ENCODE measurements around the gene AHCYL2. TPM values are rescaled to one million over a fixed set of nuclear protein-coding genes. Genes with fewer than 3 reads are reported as not detected.

The AHCYL2 gene
- total RNA-seq, 1 experiment from 2014 or later, result 20.2 TPM

DNA sequence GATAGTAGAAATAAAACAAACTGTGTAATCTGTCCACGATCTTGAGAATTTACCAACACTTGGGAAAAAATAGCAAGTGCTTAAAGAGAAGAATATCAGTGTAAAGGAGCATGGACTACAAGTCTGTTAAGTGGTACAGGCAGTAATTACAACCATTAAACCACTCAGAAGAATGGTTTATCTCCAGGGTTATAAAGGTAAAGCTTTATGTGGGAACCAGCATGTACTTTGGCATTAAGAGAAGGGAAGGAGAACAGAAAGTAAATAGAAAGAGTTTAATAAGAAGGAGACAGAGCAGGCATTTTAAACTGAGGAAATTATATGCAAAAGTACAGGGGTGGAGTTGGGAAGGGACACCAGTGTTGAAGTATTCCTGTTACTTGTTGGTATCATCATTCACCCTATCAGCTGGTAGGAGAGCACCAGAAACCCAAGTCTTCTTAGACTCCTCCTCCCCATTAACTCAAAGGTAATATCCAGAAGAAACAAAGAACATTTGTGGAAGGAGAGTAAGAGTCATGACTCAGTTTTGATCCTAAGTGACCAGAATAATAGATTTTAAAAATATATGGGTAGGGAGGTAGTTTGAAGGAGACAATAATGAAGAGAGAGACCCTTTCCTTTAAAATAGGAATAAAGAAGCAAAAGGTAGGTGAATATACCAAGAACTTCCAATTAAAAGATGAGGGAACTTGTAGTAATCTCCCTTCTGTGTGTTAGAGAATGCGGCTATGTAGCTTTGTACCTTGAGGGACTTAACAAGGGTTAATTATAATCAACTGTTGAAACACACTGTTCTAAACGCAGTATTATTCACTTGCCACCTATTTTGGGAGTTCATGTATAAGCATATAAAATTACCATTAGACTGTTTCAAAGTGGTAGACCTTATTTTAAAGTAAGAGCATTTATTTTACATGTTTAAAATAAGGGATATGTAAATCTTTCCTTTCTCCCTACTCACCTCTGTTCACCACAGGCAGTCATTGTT, 117.3 kb downstream of the AHCYL2 start:
- intact Hi-C loops (cut with micrococcal nuclease; ENCODE audit: unreplicated experiment), result no loop called here
- in situ Hi-C loops (cut with HindIII; ENCODE audit: low pct_unique_long_range_greater_than_20kb, low sequenced_read_pairs), result no loop called here
- DNase-seq (ENCODE audit: low read depth, low spot score) (no peak), ATAC-seq (no peak)
- H3K4me3 ChIP-seq (ENCODE audit: low read depth in 2 of 2, low read length in 2 of 2), result no peak overlapping the region
- H3K36me3 ChIP-seq (ENCODE audit: control insufficient read depth, insufficient read depth, low read length), result no peaks in the 10 kb centered on the region
- ChIA-PET POLR2A (no interaction called here), CTCF (interaction anchor here (0.5 to 1.2 kb wide), 11 partner anchors 9 to 259 kb away, joined by 3 to 19 read pairs (median 4); no protein-coding TSS in a partner anchor)
- no peaks in the 10 kb centered on the region for H3K4me1 ChIP-seq (ENCODE audit: control insufficient read depth, insufficient read depth, low read length)
- BruUV-seq (replicated peaks), result no TSS peak
- H3K9me3 ChIP-seq (ENCODE audit: control insufficient read depth, insufficient read depth, low read depth, low read length), result no peaks in the 10 kb centered on the region
- TF ChIP-seq, protein P1, sequence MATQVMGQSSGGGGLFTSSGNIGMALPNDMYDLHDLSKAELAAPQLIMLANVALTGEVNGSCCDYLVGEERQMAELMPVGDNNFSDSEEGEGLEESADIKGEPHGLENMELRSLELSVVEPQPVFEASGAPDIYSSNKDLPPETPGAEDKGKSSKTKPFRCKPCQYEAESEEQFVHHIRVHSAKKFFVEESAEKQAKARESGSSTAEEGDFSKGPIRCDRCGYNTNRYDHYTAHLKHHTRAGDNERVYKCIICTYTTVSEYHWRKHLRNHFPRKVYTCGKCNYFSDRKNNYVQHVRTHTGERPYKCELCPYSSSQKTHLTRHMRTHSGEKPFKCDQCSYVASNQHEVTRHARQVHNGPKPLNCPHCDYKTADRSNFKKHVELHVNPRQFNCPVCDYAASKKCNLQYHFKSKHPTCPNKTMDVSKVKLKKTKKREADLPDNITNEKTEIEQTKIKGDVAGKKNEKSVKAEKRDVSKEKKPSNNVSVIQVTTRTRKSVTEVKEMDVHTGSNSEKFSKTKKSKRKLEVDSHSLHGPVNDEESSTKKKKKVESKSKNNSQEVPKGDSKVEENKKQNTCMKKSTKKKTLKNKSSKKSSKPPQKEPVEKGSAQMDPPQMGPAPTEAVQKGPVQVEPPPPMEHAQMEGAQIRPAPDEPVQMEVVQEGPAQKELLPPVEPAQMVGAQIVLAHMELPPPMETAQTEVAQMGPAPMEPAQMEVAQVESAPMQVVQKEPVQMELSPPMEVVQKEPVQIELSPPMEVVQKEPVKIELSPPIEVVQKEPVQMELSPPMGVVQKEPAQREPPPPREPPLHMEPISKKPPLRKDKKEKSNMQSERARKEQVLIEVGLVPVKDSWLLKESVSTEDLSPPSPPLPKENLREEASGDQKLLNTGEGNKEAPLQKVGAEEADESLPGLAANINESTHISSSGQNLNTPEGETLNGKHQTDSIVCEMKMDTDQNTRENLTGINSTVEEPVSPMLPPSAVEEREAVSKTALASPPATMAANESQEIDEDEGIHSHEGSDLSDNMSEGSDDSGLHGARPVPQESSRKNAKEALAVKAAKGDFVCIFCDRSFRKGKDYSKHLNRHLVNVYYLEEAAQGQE (IDR thresholded peaks at IDR 0.05; ENCODE audit: insufficient read depth in 1 of 2, low read depth in 2 of 2, low read length in 1 of 2), result no peak
- TF ChIP-seq, protein P2, sequence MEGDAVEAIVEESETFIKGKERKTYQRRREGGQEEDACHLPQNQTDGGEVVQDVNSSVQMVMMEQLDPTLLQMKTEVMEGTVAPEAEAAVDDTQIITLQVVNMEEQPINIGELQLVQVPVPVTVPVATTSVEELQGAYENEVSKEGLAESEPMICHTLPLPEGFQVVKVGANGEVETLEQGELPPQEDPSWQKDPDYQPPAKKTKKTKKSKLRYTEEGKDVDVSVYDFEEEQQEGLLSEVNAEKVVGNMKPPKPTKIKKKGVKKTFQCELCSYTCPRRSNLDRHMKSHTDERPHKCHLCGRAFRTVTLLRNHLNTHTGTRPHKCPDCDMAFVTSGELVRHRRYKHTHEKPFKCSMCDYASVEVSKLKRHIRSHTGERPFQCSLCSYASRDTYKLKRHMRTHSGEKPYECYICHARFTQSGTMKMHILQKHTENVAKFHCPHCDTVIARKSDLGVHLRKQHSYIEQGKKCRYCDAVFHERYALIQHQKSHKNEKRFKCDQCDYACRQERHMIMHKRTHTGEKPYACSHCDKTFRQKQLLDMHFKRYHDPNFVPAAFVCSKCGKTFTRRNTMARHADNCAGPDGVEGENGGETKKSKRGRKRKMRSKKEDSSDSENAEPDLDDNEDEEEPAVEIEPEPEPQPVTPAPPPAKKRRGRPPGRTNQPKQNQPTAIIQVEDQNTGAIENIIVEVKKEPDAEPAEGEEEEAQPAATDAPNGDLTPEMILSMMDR (IDR thresholded peaks at IDR 0.05), result no peak
- no peak for TF ChIP-seq SIN3A (IDR thresholded peaks at IDR 0.05; ENCODE audit: borderline replicate concordance, insufficient read depth, low read depth, low read length)
- no peak for TF ChIP-seq TCF7L2 (IDR thresholded peaks at IDR 0.05; ENCODE audit: low read depth, low read length)
- no peak for TF ChIP-seq POLR2AphosphoS5 (IDR thresholded peaks at IDR 0.05; ENCODE audit: low read depth, low read length)
- no peak overlapping the region for H3K27ac ChIP-seq (ENCODE audit: low read length)
- no peaks in the 10 kb centered on the region for H3K27me3 ChIP-seq (ENCODE audit: control insufficient read depth, insufficient read depth, low read length)

DNA sequence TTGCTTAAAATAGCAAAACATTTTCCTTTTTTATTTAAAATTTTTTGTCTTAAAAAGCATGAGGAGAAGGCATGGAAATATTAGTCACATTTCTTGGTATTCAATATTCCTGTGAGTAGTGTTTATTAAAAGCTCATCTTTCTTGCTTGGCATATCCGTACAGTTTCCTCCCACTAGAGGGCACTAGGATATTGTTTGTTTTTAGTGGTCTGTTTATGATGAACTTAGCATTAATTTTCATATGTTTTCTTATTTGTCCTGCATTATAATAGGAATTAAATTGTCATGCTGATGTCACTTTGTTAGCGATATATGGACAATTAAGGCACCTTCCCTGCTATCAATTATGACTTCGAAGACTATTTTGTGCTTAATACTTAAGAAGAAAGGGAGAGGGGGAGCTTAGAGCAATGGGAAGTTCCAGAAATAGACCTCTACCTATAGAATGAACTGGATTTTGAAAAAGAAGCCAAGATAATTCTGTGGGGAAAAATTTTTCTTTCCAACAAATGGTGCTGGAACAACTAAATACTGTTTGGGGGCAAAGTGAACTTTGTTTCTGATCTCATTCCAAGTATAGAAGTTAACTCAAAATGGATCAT, 118.4 kb downstream of the AHCYL2 start:
- TF ChIP-seq, protein P1 (IDR thresholded peaks at IDR 0.05; ENCODE audit: insufficient read depth in 1 of 2, low read depth in 2 of 2, low read length in 1 of 2), result no peak
- no peak for TF ChIP-seq POLR2AphosphoS5 (IDR thresholded peaks at IDR 0.05; ENCODE audit: low read depth, low read length)
- no peak for TF ChIP-seq TCF7L2 (IDR thresholded peaks at IDR 0.05; ENCODE audit: low read depth, low read length)
- TF ChIP-seq, protein P2 (IDR thresholded peaks at IDR 0.05), result peak; percentile 76; the same call in 1 of the 2 replicates
- TF ChIP-seq SIN3A (IDR thresholded peaks at IDR 0.05; ENCODE audit: borderline replicate concordance, insufficient read depth, low read depth, low read length), result no peak
- Histone ChIP-seq H3K27ac (ENCODE audit: low read length) (no peak overlapping the region), H3K4me1 (ENCODE audit: control insufficient read depth, insufficient read depth, low read length) (no peaks in the 10 kb centered on the region), H3K9me3 (ENCODE audit: control insufficient read depth, insufficient read depth, low read depth, low read length) (no peaks in the 10 kb centered on the region), H3K36me3 (ENCODE audit: control insufficient read depth, insufficient read depth, low read length) (no peaks in the 10 kb centered on the region), H3K4me3 (ENCODE audit: low read depth in 2 of 2, low read length in 2 of 2) (no peak overlapping the region), H3K27me3 (ENCODE audit: control insufficient read depth, insufficient read depth, low read length) (no peaks in the 10 kb centered on the region)
- ChIA-PET CTCF (interaction anchor here (0.5 to 1.2 kb wide), 10 partner anchors 11 to 258 kb away, joined by 3 to 19 read pairs (median 4); no protein-coding TSS in a partner anchor), POLR2A (interaction anchor here (0.5 kb wide), 1 partner anchor 118 kb away, joined by 3 read pairs; the partner anchor contains the start of gene AHCYL2)
- intact Hi-C loops (cut with micrococcal nuclease; ENCODE audit: unreplicated experiment) (no loop called here), in situ Hi-C loops (cut with HindIII; ENCODE audit: low pct_unique_long_range_greater_than_20kb, low sequenced_read_pairs) (no loop called here)
- ATAC-seq (peak; percentile 80), DNase-seq (ENCODE audit: low read depth, low spot score) (peak; percentile 58)
- no TSS peak for BruUV-seq (replicated peaks)
